ENCODE results near the gene C1GALT1.

The C1GALT1 gene

DNA sequence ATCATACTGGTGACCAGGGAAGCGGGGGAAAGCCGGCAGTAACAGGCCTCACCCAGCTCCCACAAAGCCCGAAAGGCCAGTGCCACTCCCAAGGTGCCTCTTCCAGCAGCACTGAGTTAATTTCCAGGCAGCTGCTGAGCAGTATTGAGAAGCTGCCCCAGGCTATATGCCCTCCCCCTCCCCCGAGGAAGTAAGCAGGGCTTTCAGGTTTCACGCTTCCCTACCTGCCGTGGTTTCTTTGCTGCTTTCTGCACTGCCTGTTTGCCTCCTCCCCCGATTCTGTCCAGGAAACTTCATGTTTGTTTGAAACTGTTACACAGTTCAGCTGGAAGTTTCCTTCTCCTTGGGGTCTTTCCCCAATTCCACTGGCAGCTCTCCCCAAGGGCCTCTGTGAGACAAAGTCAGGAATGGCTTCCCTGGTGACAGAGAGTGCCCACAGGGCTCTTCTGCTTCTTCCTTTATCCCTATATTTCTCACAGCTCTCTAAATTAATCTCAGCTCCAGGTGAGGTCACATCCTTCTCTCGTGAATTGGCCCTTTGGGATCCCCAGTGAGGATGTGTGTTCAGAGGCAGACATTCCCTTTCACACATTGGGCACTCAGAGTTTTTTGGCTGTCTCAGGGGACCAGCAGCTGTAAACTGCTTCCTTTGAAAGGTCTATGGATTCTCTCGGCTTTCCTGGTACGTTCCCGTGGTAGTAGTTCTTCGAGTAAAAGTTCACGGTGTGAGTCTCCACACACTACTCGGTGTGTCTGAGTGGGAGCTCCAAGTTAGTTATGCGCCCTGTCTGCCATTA is 19.4 kb downstream of the C1GALT1 start:
- DNase-seq (ENCODE audit: low read depth), result peak; percentile 15

DNA sequence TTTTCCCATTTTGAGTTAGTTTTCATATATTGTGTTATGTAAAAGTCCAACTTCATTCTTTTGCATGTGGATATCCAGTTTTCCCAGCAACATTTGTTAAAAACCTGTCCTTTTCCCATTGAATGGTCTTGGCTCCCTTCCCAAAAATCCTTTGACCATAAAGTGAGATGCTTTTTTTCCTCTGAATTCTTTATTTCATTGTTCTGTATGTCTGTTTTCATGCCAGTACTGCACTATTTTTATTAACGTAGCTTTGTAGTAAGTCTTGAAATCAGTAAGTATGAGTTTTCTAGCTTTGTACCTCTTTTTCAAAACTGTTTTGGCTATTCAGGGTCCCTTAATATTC is 20.0 kb downstream of the C1GALT1 start:
- DNase-seq (ENCODE audit: low read depth), result no peak

DNA sequence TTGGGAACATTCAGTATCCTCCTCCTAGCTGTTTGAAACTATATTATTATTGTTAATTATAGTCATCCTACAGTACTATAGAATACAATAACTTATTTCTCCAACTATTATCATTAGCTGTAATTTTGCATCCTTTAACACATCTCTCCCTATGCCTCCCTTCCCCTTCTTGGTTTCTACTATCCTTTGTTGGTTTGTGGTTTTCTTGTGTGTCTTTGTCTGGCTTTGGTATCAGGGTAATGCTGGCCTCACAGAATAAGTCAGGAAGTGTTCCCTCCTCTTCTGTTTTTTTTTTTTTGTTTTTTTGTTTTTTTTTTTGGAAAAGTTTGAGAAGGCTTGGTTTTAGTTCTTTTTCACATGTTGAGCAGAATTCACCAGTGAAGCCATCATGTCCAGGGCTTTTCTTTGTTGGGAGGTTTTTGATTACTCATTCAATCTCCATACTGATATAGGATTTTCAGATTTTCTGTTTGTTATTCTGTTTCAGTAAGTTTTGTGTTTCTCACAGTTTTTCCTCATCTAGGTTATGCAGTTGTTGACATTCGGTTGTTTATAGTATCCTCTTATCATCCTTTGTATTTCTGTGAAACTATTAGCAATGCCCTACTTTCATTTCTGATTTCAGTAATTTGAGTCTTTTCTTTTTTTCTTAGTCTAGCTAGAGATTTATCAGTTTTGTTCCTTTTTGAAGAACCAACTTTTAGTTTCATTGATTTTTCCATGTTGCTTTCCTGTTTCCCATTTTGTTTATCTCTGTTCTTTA is 21.6 kb downstream of the C1GALT1 start:
- no peak for DNase-seq (ENCODE audit: low read depth)

GRCh38 chr7:7207876-7208275 is 25.5 kb downstream of the C1GALT1 start:
- no peak for DNase-seq (ENCODE audit: low read depth)

GRCh38 chr7:7208520-7208919 is 26.2 kb downstream of the C1GALT1 start:
- DNase-seq (ENCODE audit: low read depth), result no peak

DNA sequence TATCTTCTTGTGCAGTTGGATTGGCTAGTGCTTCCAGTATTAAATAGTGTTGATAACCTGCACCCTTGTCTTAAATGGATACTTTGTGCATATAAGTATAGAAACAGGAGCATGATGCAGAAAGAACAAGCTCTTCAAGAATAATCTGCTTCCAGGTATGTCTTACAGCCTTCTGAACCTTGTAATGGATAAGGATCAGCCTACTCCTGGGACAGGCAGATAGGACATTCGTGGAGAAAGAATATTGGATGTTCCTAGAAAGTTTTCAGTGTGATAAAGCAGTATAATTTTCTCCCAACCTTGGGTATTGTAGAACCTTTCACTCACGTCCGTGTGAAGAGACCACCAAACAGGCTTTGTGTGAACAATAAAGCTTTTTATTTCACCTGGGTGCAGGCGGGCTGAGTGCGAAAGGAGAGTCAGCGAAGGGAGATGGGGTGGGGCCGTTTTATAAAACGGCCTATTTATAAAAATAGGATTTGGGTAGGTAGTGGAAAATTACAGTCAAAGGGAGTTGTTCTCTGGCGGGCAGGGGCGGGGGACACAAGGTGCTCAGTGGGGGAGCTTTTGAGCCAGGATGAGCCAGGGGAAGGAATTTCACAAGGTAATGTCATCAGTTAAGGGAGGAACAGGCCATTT is 27.2 kb downstream of the C1GALT1 start:
- no peak for DNase-seq (ENCODE audit: low read depth)

GRCh38 chr7:7210475-7211237 is 28.3 kb downstream of the C1GALT1 start:
- no peak for DNase-seq (ENCODE audit: low read depth)

- no peak for DNase-seq (ENCODE audit: low read depth)
These were observed 30.3 kb downstream of the C1GALT1 start for GRCh38 chr7:7212612-7213011.

- DNase-seq (ENCODE audit: low read depth), result no peak
These were observed 32.3 kb downstream of the C1GALT1 start for GRCh38 chr7:7214398-7215347.

DNA sequence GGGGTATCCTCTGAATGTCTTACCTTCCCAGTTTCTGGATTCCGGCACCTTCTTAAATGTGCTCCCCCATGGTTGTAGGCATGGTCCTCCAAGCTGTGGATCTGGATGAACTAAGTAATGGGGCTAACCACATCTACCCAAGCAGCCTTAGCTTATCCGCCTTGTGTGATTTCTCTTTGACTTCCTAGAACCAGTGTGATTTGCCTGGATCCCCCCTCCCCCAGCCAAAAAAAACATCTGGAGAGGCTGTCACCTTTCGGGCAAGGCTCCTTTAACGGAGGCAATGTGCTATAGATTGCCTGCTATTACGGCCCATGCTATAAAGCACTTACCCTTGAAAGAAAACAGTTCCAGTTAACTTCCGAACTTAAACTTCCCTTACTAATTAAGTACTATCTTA is 33.9 kb downstream of the C1GALT1 start:
- DNase-seq (ENCODE audit: low read depth), result no peak

- DNase-seq (ENCODE audit: low read depth), result no peak
These were observed 36.9 kb downstream of the C1GALT1 start for GRCh38 chr7:7219216-7219615.

DNA sequence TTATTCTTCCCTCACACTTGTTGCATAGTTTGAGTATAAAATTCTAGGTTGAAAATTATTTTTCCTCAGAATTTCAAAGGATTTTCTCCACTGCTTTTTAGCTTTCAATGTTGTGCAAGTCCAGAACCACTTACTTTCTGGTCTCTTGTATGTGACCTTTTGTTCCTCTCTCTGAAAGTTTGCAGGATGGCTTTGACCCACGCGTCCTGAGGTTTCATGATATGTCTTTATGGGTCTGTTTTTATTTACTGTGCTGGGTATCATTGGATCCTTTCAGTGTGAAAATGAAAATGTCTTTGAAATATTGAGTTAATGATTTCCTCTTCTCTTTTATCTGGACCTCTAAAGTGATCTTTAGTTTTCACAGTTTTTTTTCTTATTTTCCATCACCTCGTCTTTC is 38.5 kb downstream of the C1GALT1 start:
- no peak for DNase-seq (ENCODE audit: low read depth)

DNA sequence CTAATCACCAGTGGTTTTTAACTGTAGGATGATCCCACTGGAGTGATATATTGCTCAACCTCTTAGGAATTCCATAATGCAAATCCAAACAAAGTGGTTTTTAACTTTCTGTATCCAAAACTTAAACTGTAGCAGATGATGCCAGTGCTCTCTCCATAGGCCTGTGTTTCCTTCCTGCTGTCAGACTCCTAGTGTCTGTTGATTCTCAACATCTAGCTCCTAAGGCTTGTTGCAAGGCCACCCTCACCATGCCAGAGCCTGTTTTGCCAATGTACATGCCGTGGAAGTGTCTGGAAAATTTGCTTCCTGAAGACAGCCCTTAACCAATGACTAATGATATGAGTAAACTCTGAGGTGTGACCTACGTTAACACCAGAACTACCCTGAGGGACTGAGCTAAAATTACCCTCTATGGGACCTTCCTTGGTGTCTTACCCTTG is 39.3 kb downstream of the C1GALT1 start:
- no peak for DNase-seq (ENCODE audit: low read depth)

DNA sequence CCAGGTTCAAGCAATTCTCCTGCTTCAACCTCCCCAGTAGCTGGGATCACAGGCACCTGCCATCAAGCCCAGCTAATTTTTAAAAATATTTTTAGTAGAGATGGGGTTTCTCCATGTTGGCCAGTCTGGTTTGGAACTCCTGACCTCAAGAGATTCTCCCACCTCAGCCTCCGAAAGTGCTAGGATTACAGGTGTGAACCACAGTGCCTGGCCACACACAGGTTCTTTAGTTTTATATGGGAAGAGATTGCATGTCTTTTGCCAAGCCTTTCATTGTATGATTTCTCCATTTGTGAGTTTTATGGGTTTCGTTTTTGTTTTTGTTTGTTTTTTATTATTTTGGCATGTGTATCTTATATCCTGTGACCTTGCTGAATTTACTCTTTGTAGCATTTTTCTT is 40.9 kb downstream of the C1GALT1 start:
- DNase-seq (ENCODE audit: low read depth), result no peak

GRCh38 chr7:7226407-7226806 is 44.1 kb downstream of the C1GALT1 start:
- no peak for DNase-seq (ENCODE audit: low read depth)

DNA sequence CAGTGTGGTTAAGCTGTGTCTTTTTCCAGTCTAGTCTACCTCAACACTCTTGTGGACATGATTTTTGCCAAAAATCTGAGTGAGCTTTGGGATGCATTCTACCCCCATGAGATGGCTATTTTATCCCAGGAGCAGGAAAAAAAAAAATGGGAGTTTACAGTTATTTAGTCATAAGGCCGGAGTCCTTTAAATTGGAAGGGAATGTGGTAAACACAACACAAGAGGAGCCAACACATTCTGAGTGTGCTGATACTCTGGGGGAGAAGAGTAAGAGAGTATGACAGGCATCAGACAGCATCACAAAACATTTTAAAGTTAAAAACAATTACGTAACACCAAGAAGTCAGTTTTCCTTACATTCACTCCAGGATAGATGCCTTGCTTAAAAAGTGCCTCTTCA is 46.1 kb downstream of the C1GALT1 start:
- no peak for DNase-seq (ENCODE audit: low read depth)

DNA sequence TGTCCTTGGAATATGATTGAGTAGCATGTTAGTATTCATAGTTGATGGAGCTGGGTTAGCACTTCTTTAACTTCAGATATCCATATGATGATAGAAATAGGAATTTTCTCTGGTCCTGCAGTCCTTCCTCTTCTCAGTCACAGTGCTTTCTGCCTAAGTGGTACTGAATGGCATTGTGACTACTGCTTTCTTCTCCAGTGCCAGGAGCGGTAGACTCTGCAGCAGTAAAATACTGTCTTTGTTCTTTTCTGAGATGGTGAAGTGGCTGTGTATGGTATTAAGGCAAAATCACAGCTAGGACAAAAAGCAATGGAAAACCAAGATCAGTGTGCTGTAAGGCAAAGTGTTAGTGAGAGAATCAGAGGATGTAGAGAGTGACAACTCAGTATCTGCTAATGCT is 46.6 kb downstream of the C1GALT1 start:
- no peak for DNase-seq (ENCODE audit: low read depth)

GRCh38 chr7:7231000-7231399 is 48.7 kb downstream of the C1GALT1 start:
- no peak for DNase-seq (ENCODE audit: low read depth)

- no peak for DNase-seq (ENCODE audit: low read depth)
These were observed 49.5 kb downstream of the C1GALT1 start for GRCh38 chr7:7231865-7232264.

DNA sequence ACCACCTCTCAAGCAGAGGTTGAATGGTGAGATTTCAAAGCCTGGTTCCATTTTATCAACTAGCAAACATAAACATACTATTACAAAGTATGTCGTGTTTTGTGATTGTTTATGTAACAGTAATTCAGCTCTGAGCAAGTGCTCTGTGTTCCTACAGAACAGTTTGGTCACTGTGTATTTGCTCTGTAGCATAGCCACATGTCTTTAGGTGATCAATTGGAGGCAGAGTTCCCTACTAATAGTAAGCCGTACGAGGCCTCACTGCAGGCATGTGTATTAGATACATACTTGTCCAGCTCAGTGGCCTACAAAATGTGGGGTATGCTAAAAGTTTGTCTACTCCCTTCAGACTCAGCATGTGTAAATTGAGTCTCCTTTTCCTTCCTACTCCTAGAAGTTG is 53.0 kb downstream of the C1GALT1 start:
- no peak for DNase-seq (ENCODE audit: low read depth)

DNA sequence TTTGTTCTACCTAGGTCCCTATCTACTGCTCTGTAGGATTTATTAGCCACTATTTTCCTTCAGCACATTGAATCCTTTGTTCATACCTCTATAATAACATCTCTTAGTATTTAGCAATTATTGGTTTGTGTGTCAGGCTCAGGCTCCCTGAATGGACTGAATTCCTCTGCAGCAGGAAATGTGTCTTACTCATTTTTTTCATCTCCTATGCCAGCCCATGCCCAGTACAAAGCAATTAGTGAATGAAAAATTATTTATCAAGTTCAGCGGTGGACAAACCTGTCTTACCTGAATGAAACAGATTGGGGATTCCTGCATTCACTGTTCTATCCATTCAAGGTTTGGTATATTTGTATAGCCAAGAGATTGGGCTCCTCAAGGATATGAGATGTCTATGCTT is 53.7 kb downstream of the C1GALT1 start:
- DNase-seq (ENCODE audit: low read depth), result no peak
